ENCODE data around the gene ST6GALNAC5.
"Not testable (repeated sequence)": the region's sequence is repeated elsewhere in the genome, so short reads cannot be mapped to it uniquely, and the experiment has no call there.

Gene ST6GALNAC5

GRCh38 chr1:76938304-76938703 lies 71.0 kb downstream of the ST6GALNAC5 start:
- no peak for DNase-seq (ENCODE audit: low read depth)

GRCh38 chr1:76939050-76939816 lies 72.0 kb downstream of the ST6GALNAC5 start:
- DNase-seq (ENCODE audit: low read depth) = peak; percentile 29

- no peak for DNase-seq (ENCODE audit: low read depth)
Measured at GRCh38 chr1:76939817-76940216, 72.5 kb downstream of the ST6GALNAC5 start.

GRCh38 chr1:76940571-76941335 lies 73.5 kb downstream of the ST6GALNAC5 start:
- DNase-seq (ENCODE audit: low read depth) = no peak

GRCh38 chr1:76942549-76942948 lies 75.3 kb downstream of the ST6GALNAC5 start:
- DNase-seq (ENCODE audit: low read depth) = no peak

- no peak for DNase-seq (ENCODE audit: low read depth)
Measured at GRCh38 chr1:76944942-76945341, 77.7 kb downstream of the ST6GALNAC5 start.

GRCh38 chr1:76948846-76949245 lies 81.6 kb downstream of the ST6GALNAC5 start:
- no peak for DNase-seq (ENCODE audit: low read depth)

GRCh38 chr1:76949503-76949902 lies 82.2 kb downstream of the ST6GALNAC5 start:
- DNase-seq (ENCODE audit: low read depth) = no peak

- DNase-seq (ENCODE audit: low read depth) = no peak
Measured at GRCh38 chr1:76950306-76950705, 83.0 kb downstream of the ST6GALNAC5 start.

GRCh38 chr1:76951153-76951552 lies 83.9 kb downstream of the ST6GALNAC5 start:
- DNase-seq (ENCODE audit: low read depth) = no peak

- peak; percentile 34 for DNase-seq (ENCODE audit: low read depth)
Measured at GRCh38 chr1:76955652-76956051, 88.4 kb downstream of the ST6GALNAC5 start.

GRCh38 chr1:76957961-76958360 lies 90.7 kb downstream of the ST6GALNAC5 start:
- no peak for DNase-seq (ENCODE audit: low read depth)

- DNase-seq (ENCODE audit: low read depth) = no peak
Measured at GRCh38 chr1:76958828-76959227, 91.5 kb downstream of the ST6GALNAC5 start.

- DNase-seq (ENCODE audit: low read depth) = no peak
Measured at GRCh38 chr1:76959556-76959955, 92.3 kb downstream of the ST6GALNAC5 start.

GRCh38 chr1:76961181-76961819 lies 94.0 kb downstream of the ST6GALNAC5 start:
- no peak for DNase-seq (ENCODE audit: low read depth)

GRCh38 chr1:76961820-76962207 lies 94.5 kb downstream of the ST6GALNAC5 start:
- no peak for DNase-seq (ENCODE audit: low read depth)

GRCh38 chr1:76981267-76981666 lies 114.0 kb downstream of the ST6GALNAC5 start:
- not testable (repeated sequence) for DNase-seq (ENCODE audit: low read depth)

- DNase-seq (ENCODE audit: low read depth) = no peak
Measured at GRCh38 chr1:76989976-76990375, 122.7 kb downstream of the ST6GALNAC5 start.

- DNase-seq (ENCODE audit: low read depth) = no peak
Measured at GRCh38 chr1:76993036-76993435, 125.8 kb downstream of the ST6GALNAC5 start.

- DNase-seq (ENCODE audit: low read depth) = peak; percentile 78
Measured at GRCh38 chr1:76998582-76999223, 131.4 kb downstream of the ST6GALNAC5 start.

GRCh38 chr1:77007675-77008074 lies 140.4 kb downstream of the ST6GALNAC5 start:
- no peak for DNase-seq (ENCODE audit: low read depth)

- no peak for DNase-seq (ENCODE audit: low read depth)
Measured at GRCh38 chr1:77010937-77011336, 143.7 kb downstream of the ST6GALNAC5 start.

Data from fibroblast of gingiva (primary cell).